ENCODE measurements around the gene CCDC8. TPM values are rescaled to one million over a fixed set of nuclear protein-coding genes. Genes with fewer than 3 reads are reported as not detected.

CCDC8 gene
- total and polyA plus RNA-seq, 9 of the 15 experiments (the other 6 are each of a cell fraction or from before 2014, with no cell fraction given), result 0.68 to 30.8 (median 15.6) TPM

- TF ChIP-seq, protein P1, sequence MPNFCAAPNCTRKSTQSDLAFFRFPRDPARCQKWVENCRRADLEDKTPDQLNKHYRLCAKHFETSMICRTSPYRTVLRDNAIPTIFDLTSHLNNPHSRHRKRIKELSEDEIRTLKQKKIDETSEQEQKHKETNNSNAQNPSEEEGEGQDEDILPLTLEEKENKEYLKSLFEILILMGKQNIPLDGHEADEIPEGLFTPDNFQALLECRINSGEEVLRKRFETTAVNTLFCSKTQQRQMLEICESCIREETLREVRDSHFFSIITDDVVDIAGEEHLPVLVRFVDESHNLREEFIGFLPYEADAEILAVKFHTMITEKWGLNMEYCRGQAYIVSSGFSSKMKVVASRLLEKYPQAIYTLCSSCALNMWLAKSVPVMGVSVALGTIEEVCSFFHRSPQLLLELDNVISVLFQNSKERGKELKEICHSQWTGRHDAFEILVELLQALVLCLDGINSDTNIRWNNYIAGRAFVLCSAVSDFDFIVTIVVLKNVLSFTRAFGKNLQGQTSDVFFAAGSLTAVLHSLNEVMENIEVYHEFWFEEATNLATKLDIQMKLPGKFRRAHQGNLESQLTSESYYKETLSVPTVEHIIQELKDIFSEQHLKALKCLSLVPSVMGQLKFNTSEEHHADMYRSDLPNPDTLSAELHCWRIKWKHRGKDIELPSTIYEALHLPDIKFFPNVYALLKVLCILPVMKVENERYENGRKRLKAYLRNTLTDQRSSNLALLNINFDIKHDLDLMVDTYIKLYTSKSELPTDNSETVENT (CRISPR knock-in tag; IDR thresholded peaks at IDR 0.05), result no peak
- TF ChIP-seq HMGN3 (IDR thresholded peaks at IDR 0.05; ENCODE audit: borderline replicate concordance, extremely low read depth, insufficient read length, low read depth, low read length) (no peak), CREB3 (tag; conservative IDR thresholded peaks at IDR 0.05; ENCODE audit: low read depth) (no peak), CREB3L1 (IDR thresholded peaks at IDR 0.05; ENCODE audit: borderline replicate concordance, low read depth) (no peak), THRA (IDR thresholded peaks at IDR 0.05) (no peak), TRIM24 (IDR thresholded peaks at IDR 0.05) (no peak), BRF2 (IDR thresholded peaks at IDR 0.05; ENCODE audit: borderline replicate concordance, insufficient read depth, insufficient read length) (no peak), ZNF274 (IDR thresholded peaks at IDR 0.05; ENCODE audit: borderline replicate concordance, low read depth, low read length) (no peak), ZNF347 (CRISPR knock-in tag; IDR thresholded peaks at IDR 0.05; ENCODE audit: low read depth) (no peak)
- TF ChIP-seq, protein P2, sequence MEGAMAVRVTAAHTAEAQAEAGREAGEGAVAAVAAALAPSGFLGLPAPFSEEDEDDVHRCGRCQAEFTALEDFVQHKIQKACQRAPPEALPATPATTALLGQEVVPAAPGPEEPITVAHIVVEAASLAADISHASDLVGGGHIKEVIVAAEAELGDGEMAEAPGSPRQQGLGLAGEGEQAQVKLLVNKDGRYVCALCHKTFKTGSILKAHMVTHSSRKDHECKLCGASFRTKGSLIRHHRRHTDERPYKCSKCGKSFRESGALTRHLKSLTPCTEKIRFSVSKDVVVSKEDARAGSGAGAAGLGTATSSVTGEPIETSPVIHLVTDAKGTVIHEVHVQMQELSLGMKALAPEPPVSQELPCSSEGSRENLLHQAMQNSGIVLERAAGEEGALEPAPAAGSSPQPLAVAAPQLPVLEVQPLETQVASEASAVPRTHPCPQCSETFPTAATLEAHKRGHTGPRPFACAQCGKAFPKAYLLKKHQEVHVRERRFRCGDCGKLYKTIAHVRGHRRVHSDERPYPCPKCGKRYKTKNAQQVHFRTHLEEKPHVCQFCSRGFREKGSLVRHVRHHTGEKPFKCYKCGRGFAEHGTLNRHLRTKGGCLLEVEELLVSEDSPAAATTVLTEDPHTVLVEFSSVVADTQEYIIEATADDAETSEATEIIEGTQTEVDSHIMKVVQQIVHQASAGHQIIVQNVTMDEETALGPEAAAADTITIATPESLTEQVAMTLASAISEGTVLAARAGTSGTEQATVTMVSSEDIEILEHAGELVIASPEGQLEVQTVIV (CRISPR knock-in tag; IDR thresholded peaks at IDR 0.05; ENCODE audit: borderline replicate concordance), result no peak
These were observed 35.1 kb downstream of the CCDC8 start (continued) for GRCh38 chr19:46378268-46378667.
